GM23338 (cell line): ENCODE data around the gene PLD6.

ENCODE experiments used
- CREB1 ChIP-seq: fragments of 250-450 bp; sonication (Bioruptor Pico); IDR thresholded peaks from 2 replicates; pipeline ENCODE4 v1.5.0; 2020; ENCODE audit warnings: low read depth, mild to moderate bottlenecking, moderate library complexity
- CTCF ChIP-seq, 2 experiments: fragments of 200-600 bp in 1 of 2; sonication (generic) in 1 of 2; conservative IDR thresholded peaks; 2 replicates each; pipeline versions ENCODE4 v1.5.1 to v1.6.1; 2016 to 2017; ENCODE audit warnings: antibody characterized with exemption in 2 of 2, low read depth in 2 of 2, mild to moderate bottlenecking in 2 of 2, moderate library complexity in 1 of 2
- ETS1 ChIP-seq: IDR thresholded peaks from 2 replicates; pipeline ENCODE4 v1.6.1; 2016; ENCODE audit warnings: antibody characterized with exemption
- EZH2 ChIP-seq: fragments of 200-600 bp; sonication (generic); IDR thresholded peaks from one replicate; pipeline ENCODE4 v1.8.0; 2017; ENCODE audit warnings: antibody characterized with exemption, mild to moderate bottlenecking, low read depth; ENCODE audit not compliant: unreplicated experiment
- EZH2phosphoT487 ChIP-seq: fragments of 200-600 bp; sonication (generic); IDR thresholded peaks from one replicate; pipeline ENCODE4 v1.8.1; 2018; ENCODE audit warnings: antibody characterized with exemption; ENCODE audit not compliant: unreplicated experiment
- JUNB ChIP-seq: IDR thresholded peaks from one replicate; pipeline ENCODE4 v1.6.1; 2016; ENCODE audit warnings: antibody characterized with exemption; ENCODE audit not compliant: unreplicated experiment
- NANOG ChIP-seq: IDR thresholded peaks from 2 replicates; pipeline ENCODE4 v1.6.1; 2016; ENCODE audit warnings: antibody characterized with exemption, borderline replicate concordance
- POLR2AphosphoS5 ChIP-seq: IDR thresholded peaks from 2 replicates; pipeline ENCODE4 v1.6.1; 2016; ENCODE audit warnings: antibody characterized with exemption, low read depth
- REST ChIP-seq: IDR thresholded peaks from one replicate; pipeline ENCODE4 v1.6.1; 2018; ENCODE audit warnings: antibody characterized with exemption; ENCODE audit not compliant: unreplicated experiment
- STAT1 ChIP-seq: IDR thresholded peaks from one replicate; pipeline ENCODE4 v1.6.1; 2016; ENCODE audit warnings: antibody characterized with exemption; ENCODE audit not compliant: unreplicated experiment
- ZNF331 ChIP-seq: fragments of 250-450 bp; sonication (Bioruptor Pico); IDR thresholded peaks from 2 replicates; pipeline ENCODE4 v1.5.0; 2020; ENCODE audit warnings: low read depth, mild to moderate bottlenecking, moderate library complexity
- ZNF462 ChIP-seq: fragments of 250-450 bp; sonication (Bioruptor Pico); IDR thresholded peaks from 2 replicates; pipeline ENCODE4 v1.5.0; 2020; ENCODE audit warnings: mild to moderate bottlenecking, moderate library complexity

GRCh38 chr17:17180141-17180603, 26.0 kb downstream of the PLD6 start:
- TF ChIP-seq POLR2AphosphoS5 (no peak), CTCF (conservative IDR thresholded peaks at IDR 0.05; ENCODE audit: low read depth in 2 of 2) (no peak), EZH2phosphoT487 (no peak), EZH2 (no peak), JUNB (no peak), REST (no peak), NANOG (no peak), ZNF331 (CRISPR knock-in tag) (no peak), STAT1 (no peak), CREB1 (CRISPR knock-in tag) (no peak), ETS1 (no peak), ZNF462 (no peak)
